ENCODE data around the gene TPCN2.

Gene TPCN2

GRCh38 chr11:69171476-69172240 lies 122.9 kb downstream of the TPCN2 start:
- DNase-seq = no peak

- no peak for DNase-seq
Measured at GRCh38 chr11:69172674-69173073, 123.9 kb downstream of the TPCN2 start.

GRCh38 chr11:69173331-69173730 lies 124.6 kb downstream of the TPCN2 start:
- DNase-seq = no peak

GRCh38 chr11:69173925-69174581 lies 125.3 kb downstream of the TPCN2 start:
- no peak for DNase-seq

- no peak for DNase-seq
Measured at GRCh38 chr11:69174841-69175240, 126.1 kb downstream of the TPCN2 start.

GRCh38 chr11:69178819-69179482 lies 130.2 kb downstream of the TPCN2 start:
- DNase-seq = no peak

GRCh38 chr11:69180226-69180625 lies 131.5 kb downstream of the TPCN2 start:
- no peak for DNase-seq

GRCh38 chr11:69180726-69181125 lies 132.0 kb downstream of the TPCN2 start:
- DNase-seq = no peak

- DNase-seq = no peak
Measured at GRCh38 chr11:69183613-69184012, 134.9 kb downstream of the TPCN2 start.

Measured in stimulated activated CD8-positive, alpha-beta memory T cell treated with anti-CD3 and anti-CD28 coated beads, Interleukin-4, amount 100 ng/mL, for 48 hours (primary cell).